ENCODE results near the gene RTRAF. TPM values are rescaled to one million over a fixed set of nuclear protein-coding genes. Genes with fewer than 3 reads are reported as not detected.

RTRAF gene
- total RNA-seq, 1 donor from 2014 or later, result 309 TPM

GRCh38 chr14:52044791-52045522 is 55.6 kb downstream of the RTRAF start:
- no peaks in the 10 kb centered on the region for H3K27me3 Mint-ChIP-seq (ENCODE audit: low read depth)
- no peak for DNase-seq (ENCODE audit: low read depth, low spot score)
- no peaks in the 10 kb centered on the region for H3K9me3 Mint-ChIP-seq
- H3K4me1 Mint-ChIP-seq, result peaks cover 4% of the 10 kb centered on the region
- H3K4me3 Mint-ChIP-seq, result no peak overlapping the region
- H3K36me3 Mint-ChIP-seq (ENCODE audit: low read depth), result no peaks in the 10 kb centered on the region
- H3K27ac Mint-ChIP-seq (ENCODE audit: unreplicated experiment), result no peak overlapping the region
- TF ChIP-seq, protein P1, sequence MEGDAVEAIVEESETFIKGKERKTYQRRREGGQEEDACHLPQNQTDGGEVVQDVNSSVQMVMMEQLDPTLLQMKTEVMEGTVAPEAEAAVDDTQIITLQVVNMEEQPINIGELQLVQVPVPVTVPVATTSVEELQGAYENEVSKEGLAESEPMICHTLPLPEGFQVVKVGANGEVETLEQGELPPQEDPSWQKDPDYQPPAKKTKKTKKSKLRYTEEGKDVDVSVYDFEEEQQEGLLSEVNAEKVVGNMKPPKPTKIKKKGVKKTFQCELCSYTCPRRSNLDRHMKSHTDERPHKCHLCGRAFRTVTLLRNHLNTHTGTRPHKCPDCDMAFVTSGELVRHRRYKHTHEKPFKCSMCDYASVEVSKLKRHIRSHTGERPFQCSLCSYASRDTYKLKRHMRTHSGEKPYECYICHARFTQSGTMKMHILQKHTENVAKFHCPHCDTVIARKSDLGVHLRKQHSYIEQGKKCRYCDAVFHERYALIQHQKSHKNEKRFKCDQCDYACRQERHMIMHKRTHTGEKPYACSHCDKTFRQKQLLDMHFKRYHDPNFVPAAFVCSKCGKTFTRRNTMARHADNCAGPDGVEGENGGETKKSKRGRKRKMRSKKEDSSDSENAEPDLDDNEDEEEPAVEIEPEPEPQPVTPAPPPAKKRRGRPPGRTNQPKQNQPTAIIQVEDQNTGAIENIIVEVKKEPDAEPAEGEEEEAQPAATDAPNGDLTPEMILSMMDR (conservative IDR thresholded peaks at IDR 0.05), result no peak

- Mint-ChIP-seq H3K36me3 (ENCODE audit: low read depth) (no peaks in the 10 kb centered on the region), H3K4me1 (peaks cover 11% of the 10 kb centered on the region), H3K27ac (ENCODE audit: unreplicated experiment) (no peak overlapping the region), H3K4me3 (no peak overlapping the region), H3K27me3 (ENCODE audit: low read depth) (no peaks in the 10 kb centered on the region), H3K9me3 (no peaks in the 10 kb centered on the region)
- no peak for DNase-seq (ENCODE audit: low read depth, low spot score)
- TF ChIP-seq, protein P1 (conservative IDR thresholded peaks at IDR 0.05), result no peak
These were observed 57.1 kb downstream of the RTRAF start for GRCh38 chr14:52046376-52046917.

DNA sequence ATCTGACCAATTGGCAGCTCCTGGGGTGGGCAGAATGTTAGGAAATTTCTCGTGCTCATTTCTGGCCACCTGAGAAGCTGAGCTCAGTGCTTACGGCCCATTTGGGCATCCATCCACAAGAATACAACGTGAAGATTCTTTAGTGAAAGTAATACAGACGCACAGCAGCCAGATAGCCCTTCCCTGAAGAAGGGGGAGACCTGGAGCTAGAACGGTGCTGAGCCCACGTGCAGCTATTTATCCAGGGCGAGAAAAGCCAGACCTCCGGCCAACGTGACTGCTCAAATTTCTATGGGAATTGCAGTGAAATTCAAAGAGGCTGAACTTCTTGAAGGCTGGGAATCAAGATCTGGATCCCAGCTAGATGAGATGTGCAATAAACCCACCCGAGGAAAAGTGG is 58.8 kb downstream of the RTRAF start:
- Mint-ChIP-seq H3K4me1 (peaks cover 28% of the 10 kb centered on the region), H3K9me3 (no peaks in the 10 kb centered on the region), H3K27ac (ENCODE audit: unreplicated experiment) (no peak overlapping the region), H3K27me3 (ENCODE audit: low read depth) (no peaks in the 10 kb centered on the region), H3K4me3 (no peak overlapping the region), H3K36me3 (ENCODE audit: low read depth) (peaks cover 3% of the 10 kb centered on the region)
- no peak for DNase-seq (ENCODE audit: low read depth, low spot score)
- TF ChIP-seq, protein P1 (conservative IDR thresholded peaks at IDR 0.05), result no peak

DNA sequence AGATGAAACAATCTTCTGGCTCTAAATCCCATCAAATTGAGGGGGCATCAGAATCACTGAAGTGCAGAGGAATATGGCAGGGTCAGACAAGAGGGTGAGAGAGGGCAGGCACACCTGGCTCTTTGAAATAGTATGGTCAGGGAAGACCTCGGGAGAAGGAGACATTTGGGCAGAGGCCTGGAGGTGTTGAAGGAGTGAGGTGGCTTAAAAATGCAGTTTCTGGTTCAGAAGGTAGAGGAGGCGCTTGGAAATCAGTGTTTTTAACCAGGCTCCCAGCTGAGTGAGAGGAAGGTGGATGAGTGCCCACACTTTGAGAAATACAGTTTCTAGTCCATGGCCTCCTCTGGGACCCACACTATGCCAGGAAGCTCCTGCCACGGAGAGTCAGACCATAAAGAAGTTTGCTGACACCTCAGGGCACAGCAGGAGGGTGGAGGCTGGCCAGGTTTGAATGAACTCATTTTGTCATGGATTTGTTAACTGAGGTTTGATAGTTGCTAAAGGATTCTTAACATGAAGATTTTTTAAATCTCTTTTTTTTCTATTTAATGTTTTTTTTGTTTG is 59.4 kb downstream of the RTRAF start:
- TF ChIP-seq, protein P1 (conservative IDR thresholded peaks at IDR 0.05), result no peak
- Mint-ChIP-seq H3K4me1 (peaks cover 27% of the 10 kb centered on the region), H3K27ac (ENCODE audit: unreplicated experiment) (peak overlapping the region; percentile 39), H3K36me3 (ENCODE audit: low read depth) (peaks cover 3% of the 10 kb centered on the region), H3K4me3 (no peak overlapping the region), H3K9me3 (no peaks in the 10 kb centered on the region), H3K27me3 (ENCODE audit: low read depth) (no peaks in the 10 kb centered on the region)
- no peak for DNase-seq (ENCODE audit: low read depth, low spot score)

GRCh38 chr14:52049271-52049670 is 59.9 kb downstream of the RTRAF start:
- no peak overlapping the region for H3K27ac Mint-ChIP-seq (ENCODE audit: unreplicated experiment)
- TF ChIP-seq, protein P1 (conservative IDR thresholded peaks at IDR 0.05), result no peak
- no peaks in the 10 kb centered on the region for H3K9me3 Mint-ChIP-seq
- peaks cover 3% of the 10 kb centered on the region for H3K36me3 Mint-ChIP-seq (ENCODE audit: low read depth)
- H3K4me1 Mint-ChIP-seq, result peaks cover 25% of the 10 kb centered on the region
- no peaks in the 10 kb centered on the region for H3K27me3 Mint-ChIP-seq (ENCODE audit: low read depth)
- H3K4me3 Mint-ChIP-seq, result no peak overlapping the region
- DNase-seq (ENCODE audit: low read depth, low spot score), result no peak

Data from neural crest cell (in vitro differentiated cells).